Panc1 (cell line): ENCODE measurements around the gene TBC1D21.

Experiments used
- SIN3A ChIP-seq: IDR thresholded peaks from 2 replicates; pipeline ENCODE4 v1.6.1; 2012; ENCODE audit warnings: low read depth, mild to moderate bottlenecking, low read length, moderate library complexity, borderline replicate concordance; ENCODE audit not compliant: insufficient read depth
- TF ChIP-seq, protein P1 (sequence below): fragments of 450-650 bp; IDR thresholded peaks from 2 replicates; pipeline ENCODE4 v1.5.1; 2017; ENCODE audit warnings: mild to moderate bottlenecking

DNA sequence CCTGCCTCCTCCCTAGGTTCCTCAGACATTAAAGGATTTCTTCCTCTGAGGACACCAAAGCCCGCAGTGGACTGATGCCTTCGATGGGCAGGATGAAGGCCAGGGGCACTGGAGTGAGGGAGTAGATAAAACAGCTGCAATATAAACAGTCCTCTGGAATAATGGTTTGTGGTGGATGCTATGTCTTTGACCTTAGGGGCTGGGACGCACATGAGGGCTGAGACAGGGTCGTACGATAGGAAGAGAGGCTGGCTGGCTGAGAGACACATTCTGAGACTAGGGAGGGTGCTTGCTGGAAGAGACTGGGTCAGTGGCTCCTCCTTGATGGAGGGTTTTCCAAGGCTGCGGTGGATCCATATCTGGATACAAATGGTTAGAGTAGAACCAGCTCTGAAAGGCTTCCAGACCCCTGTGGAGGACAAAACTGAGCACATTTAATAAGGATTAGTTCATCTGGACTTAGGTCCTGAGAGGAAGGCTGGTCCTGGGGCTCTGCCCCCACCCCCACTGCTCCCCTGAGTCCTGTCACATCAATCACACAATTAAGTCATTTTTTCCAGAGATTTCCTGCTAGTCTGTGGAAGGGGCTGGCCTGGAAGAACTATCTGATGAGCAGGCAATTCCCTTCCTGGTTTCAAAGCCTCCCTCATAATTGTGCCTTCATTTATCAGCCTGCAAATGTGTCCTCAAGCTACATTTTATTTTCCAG is 15.8 kb downstream of the TBC1D21 start:
- TF ChIP-seq, protein P1, sequence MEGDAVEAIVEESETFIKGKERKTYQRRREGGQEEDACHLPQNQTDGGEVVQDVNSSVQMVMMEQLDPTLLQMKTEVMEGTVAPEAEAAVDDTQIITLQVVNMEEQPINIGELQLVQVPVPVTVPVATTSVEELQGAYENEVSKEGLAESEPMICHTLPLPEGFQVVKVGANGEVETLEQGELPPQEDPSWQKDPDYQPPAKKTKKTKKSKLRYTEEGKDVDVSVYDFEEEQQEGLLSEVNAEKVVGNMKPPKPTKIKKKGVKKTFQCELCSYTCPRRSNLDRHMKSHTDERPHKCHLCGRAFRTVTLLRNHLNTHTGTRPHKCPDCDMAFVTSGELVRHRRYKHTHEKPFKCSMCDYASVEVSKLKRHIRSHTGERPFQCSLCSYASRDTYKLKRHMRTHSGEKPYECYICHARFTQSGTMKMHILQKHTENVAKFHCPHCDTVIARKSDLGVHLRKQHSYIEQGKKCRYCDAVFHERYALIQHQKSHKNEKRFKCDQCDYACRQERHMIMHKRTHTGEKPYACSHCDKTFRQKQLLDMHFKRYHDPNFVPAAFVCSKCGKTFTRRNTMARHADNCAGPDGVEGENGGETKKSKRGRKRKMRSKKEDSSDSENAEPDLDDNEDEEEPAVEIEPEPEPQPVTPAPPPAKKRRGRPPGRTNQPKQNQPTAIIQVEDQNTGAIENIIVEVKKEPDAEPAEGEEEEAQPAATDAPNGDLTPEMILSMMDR: no peak
- no peak for TF ChIP-seq SIN3A
